Measurements from ENCODE around the gene MAPKAPK2.

DNA sequence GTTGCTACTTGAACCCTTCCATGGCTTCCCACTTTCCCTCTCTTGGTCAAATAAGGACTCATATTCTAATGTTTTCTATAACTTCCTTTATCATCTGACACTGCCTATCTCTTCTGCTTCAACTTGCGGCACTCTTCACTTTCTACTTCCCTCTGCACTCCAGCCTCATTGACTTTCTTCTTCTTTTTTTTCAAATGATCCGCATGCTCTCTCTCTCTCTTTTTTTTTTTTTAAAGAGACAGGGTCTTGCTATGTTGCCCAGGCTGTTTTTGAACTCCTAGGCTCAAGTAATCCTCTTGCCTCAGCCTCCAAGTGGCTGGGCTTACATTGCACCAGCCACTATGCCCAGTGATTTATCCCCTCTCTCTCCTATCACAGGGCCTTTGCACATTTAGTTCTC is 94.9 kb downstream of the MAPKAPK2 start:
- TF ChIP-seq EZH2 (IDR thresholded peaks at IDR 0.05; ENCODE audit: insufficient read depth, poor library complexity, severe bottlenecking) (no peak), EZH2phosphoT487 (IDR thresholded peaks at IDR 0.05; ENCODE audit: insufficient read depth, low read depth) (no peak)

Data from GM23248 (cell line).